Thyroid gland (tissue), 4 donors: Measurements from ENCODE around the gene ARHGEF11.

Source experiments
- POLR2A ChIP-seq, 2 donors: fragments of 450-650 bp; IDR thresholded peaks; one replicate each; pipeline ENCODE4 v1.6.1; 2017; ENCODE audit warnings: antibody characterized with exemption in 2 of 2, mild to moderate bottlenecking in 2 of 2, moderate library complexity in 1 of 2
- TF ChIP-seq, protein P1 (sequence below), 6 experiments: fragments of 200-600 bp in 3 of 6; fragments of 450-650 bp in 3 of 6; sonication (generic) in 3 of 6; IDR thresholded peaks; one replicate each; pipeline ENCODE4 v1.5.1; 2016 to 2019; ENCODE audit warnings: antibody characterized with exemption in 6 of 6, mild to moderate bottlenecking in 2 of 6, inconsistent platforms in 1 of 6, moderate library complexity in 1 of 6

DNA sequence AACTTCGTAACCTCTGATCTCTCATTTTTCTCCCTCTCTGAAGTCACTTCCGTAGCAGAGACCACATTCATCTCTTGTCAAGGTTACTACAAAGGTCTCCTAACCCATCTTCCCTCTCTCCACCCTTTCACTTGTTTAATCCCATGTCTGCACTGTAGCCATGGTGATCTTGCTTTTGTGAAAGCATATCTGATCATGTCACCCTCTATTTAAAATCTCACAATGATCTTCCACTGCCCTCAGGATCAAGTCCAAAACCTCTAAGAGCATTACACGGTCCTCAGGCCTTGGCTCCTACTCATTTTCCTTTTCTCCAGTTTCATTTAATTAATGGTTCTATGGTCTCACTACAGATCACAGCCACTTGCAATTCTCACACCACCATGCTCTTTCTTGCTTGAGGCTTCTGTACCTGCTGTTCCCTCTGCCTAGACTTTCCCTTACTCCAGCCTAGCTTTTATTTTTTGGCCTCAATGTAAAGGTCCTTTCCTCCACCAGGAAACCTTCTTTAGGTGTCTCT lies 12.1 kb downstream of the ARHGEF11 start:
- TF ChIP-seq, protein P1, sequence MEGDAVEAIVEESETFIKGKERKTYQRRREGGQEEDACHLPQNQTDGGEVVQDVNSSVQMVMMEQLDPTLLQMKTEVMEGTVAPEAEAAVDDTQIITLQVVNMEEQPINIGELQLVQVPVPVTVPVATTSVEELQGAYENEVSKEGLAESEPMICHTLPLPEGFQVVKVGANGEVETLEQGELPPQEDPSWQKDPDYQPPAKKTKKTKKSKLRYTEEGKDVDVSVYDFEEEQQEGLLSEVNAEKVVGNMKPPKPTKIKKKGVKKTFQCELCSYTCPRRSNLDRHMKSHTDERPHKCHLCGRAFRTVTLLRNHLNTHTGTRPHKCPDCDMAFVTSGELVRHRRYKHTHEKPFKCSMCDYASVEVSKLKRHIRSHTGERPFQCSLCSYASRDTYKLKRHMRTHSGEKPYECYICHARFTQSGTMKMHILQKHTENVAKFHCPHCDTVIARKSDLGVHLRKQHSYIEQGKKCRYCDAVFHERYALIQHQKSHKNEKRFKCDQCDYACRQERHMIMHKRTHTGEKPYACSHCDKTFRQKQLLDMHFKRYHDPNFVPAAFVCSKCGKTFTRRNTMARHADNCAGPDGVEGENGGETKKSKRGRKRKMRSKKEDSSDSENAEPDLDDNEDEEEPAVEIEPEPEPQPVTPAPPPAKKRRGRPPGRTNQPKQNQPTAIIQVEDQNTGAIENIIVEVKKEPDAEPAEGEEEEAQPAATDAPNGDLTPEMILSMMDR (IDR thresholded peaks at IDR 0.05) = no peak
- TF ChIP-seq POLR2A (IDR thresholded peaks at IDR 0.05) = no peak
